DOHH2 (cell line): Measurements from ENCODE around the gene DNMT1.

ENCODE experiments used
- CTCF ChIP-seq: fragments of 200-600 bp; sonication (generic); IDR thresholded peaks from one replicate; pipeline ENCODE4 v1.5.1; 2014; ENCODE audit warnings: antibody characterized with exemption, mild to moderate bottlenecking, low read depth, low read length; ENCODE audit not compliant: poor library complexity, severe bottlenecking
- EZH2phosphoT487 ChIP-seq: fragments of 200-600 bp; sonication (generic); IDR thresholded peaks from 2 replicates; pipeline ENCODE4 v1.6.1; 2017; ENCODE audit warnings: borderline replicate concordance, mild to moderate bottlenecking, antibody characterized with exemption, low read length, moderate library complexity, mixed read lengths

GRCh38 chr19:10113592-10113963 is 81.2 kb downstream of the DNMT1 start:
- TF ChIP-seq CTCF (no peak), EZH2phosphoT487 (no peak)
